Sigmoid colon (tissue), 7 donors: ENCODE results near the gene CADM2. TPM values are rescaled to one million over a fixed set of nuclear protein-coding genes. Genes with fewer than 3 reads are reported as not detected.
"Not testable (repeated sequence)": the region's sequence is repeated elsewhere in the genome, so short reads cannot be mapped to it uniquely, and the experiment has no call there.

ENCODE experiments used
- DNase-seq: peaks from one replicate; pipeline ENCODE4 v3.0.0-alpha.2; 2019
- H3K27ac ChIP-seq, 4 donors: fragments of 200-600 bp; sonication (generic); one replicate each; pipeline ENCODE4 v1.5.1; 2016 to 2019; ENCODE audit warnings: mild to moderate bottlenecking in 1 of 4
- H3K27me3 ChIP-seq, 3 donors: fragments of 200-600 bp; sonication (generic); one replicate each; pipeline ENCODE4 v1.5.1; 2019; ENCODE audit warnings: mild to moderate bottlenecking in 1 of 3
- H3K36me3 ChIP-seq, 4 donors: fragments of 200-600 bp; sonication (generic); one replicate each; pipeline ENCODE4 v1.5.1; 2016 to 2019
- H3K4me1 ChIP-seq, 4 donors: fragments of 200-600 bp; sonication (generic); one replicate each; pipeline ENCODE4 v1.5.1; 2017 to 2019
- H3K4me3 ChIP-seq, 4 donors: fragments of 200-600 bp; sonication (generic); one replicate each; pipeline ENCODE4 v1.5.1; 2017 to 2019; ENCODE audit warnings: mild to moderate bottlenecking in 2 of 4, moderate library complexity in 1 of 4
- H3K9me3 ChIP-seq, 4 donors: fragments of 200-600 bp in 3 of 4; sonication (generic) in 3 of 4; one replicate each; pipeline versions ENCODE4 v1.5.1 to v1.6.1; 2013 to 2019
- CTCF ChIP-seq, 4 experiments: fragments of 450-650 bp in 3 of 4; fragments of 200-600 bp in 1 of 4; IDR thresholded peaks; one replicate each; pipeline ENCODE4 v1.5.1; 2016 to 2019; ENCODE audit warnings: antibody characterized with exemption in 4 of 4, mild to moderate bottlenecking in 3 of 4, moderate library complexity in 2 of 4
- EP300 ChIP-seq, 4 donors: sonication (generic); formaldehyde crosslinking; IDR thresholded peaks; one replicate each; pipeline ENCODE4 v1.6.1; 2017; ENCODE audit warnings: antibody characterized with exemption in 4 of 4
- POLR2A ChIP-seq, 2 donors: fragments of 450-650 bp; IDR thresholded peaks; one replicate each; pipeline ENCODE4 v1.6.1; 2016; ENCODE audit warnings: antibody characterized with exemption in 2 of 2, mild to moderate bottlenecking in 2 of 2, moderate library complexity in 2 of 2
- POLR2AphosphoS5 ChIP-seq, 4 donors: sonication (generic); formaldehyde crosslinking; IDR thresholded peaks; one replicate each; pipeline ENCODE4 v1.6.1; 2017; ENCODE audit warnings: antibody characterized with exemption in 4 of 4
- WGBS, 2 donors: extraction: QIAGEN DNeasy Blood & Tissue Kit; methylation state at CpG; one replicate each; pipeline ENCODE4 v1.1.7; 2013; 5-methylcytosine and 5-hydroxymethylcytosine counted together
- intact Hi-C: fragments of 100-400 bp; cut with DNase I; formaldehyde crosslinking; loops from one replicate; pipeline ENCODE4 v1.15.1; 2023
- polyA plus RNA-seq, 3 donors: library from polyadenylated mRNA; stranded (reverse); fragments of 200-250 nt; gene quantifications; one replicate each; pipeline ENCODE4 v1.2.3, GENCODE V29; 2013
- total RNA-seq, 4 donors: library from RNA; depleted of rRNA; stranded (reverse); fragments of >200 nt; gene quantifications; one replicate each; pipeline ENCODE4 v1.1.0, GENCODE V29; 2016
- donor health status: healthy with polysubstance abuse.
- donor health status: Bipolar disorder and iron deficiency.
- donor health status: healthy.

The CADM2 gene
- total and polyA plus RNA-seq, 7 donors = 0.46 to 22.8 (median 12.8) TPM

- no peaks in the 10 kb centered on the region for H3K27me3 ChIP-seq
- H3K4me1 ChIP-seq = no peaks in the 10 kb centered on the region
- no peaks in the 10 kb centered on the region for H3K36me3 ChIP-seq
- no peak for TF ChIP-seq POLR2A (IDR thresholded peaks at IDR 0.05)
- TF ChIP-seq POLR2AphosphoS5 (IDR thresholded peaks at IDR 0.05) = no peak
- TF ChIP-seq CTCF (IDR thresholded peaks at IDR 0.05) = no peak
- TF ChIP-seq EP300 (IDR thresholded peaks at IDR 0.05) = no peak
- no peak overlapping the region for H3K27ac ChIP-seq
- DNase-seq = no peak
- no peak overlapping the region for H3K4me3 ChIP-seq
- H3K9me3 ChIP-seq = no peaks in the 10 kb centered on the region
- intact Hi-C loops = no loop called here
These were observed 1020.2 kb downstream of the CADM2 start for GRCh38 chr3:85979034-85979433.

GRCh38 chr3:85989581-85989980 lies 1030.8 kb downstream of the CADM2 start:
- 89 to 90% methylated on average over 10 of the region's 10 CpGs for WGBS, 2 donors
- H3K27ac ChIP-seq, intact Hi-C loops, H3K4me3 ChIP-seq, DNase-seq, H3K9me3 ChIP-seq, H3K27me3 ChIP-seq, H3K4me1 ChIP-seq, H3K36me3 ChIP-seq: not testable (repeated sequence)

- H3K9me3 ChIP-seq = no peaks in the 10 kb centered on the region
- 83 to 85% methylated on average over 1 of the region's 1 CpG for WGBS, 2 donors
- H3K27me3 ChIP-seq = no peaks in the 10 kb centered on the region
- no peaks in the 10 kb centered on the region for H3K36me3 ChIP-seq
- no peak overlapping the region for H3K4me3 ChIP-seq
- no peaks in the 10 kb centered on the region for H3K4me1 ChIP-seq
- TF ChIP-seq POLR2A (IDR thresholded peaks at IDR 0.05) (no peak), POLR2AphosphoS5 (IDR thresholded peaks at IDR 0.05) (no peak), CTCF (IDR thresholded peaks at IDR 0.05) (no peak), EP300 (IDR thresholded peaks at IDR 0.05) (no peak)
- intact Hi-C loops = no loop called here
- DNase-seq = no peak
- H3K27ac ChIP-seq = no peak overlapping the region
These were observed 1070.8 kb downstream of the CADM2 start for GRCh38 chr3:86029590-86029989.

GRCh38 chr3:86037916-86038315 lies 1079.1 kb downstream of the CADM2 start:
- no peak for DNase-seq
- Histone ChIP-seq H3K9me3 (no peaks in the 10 kb centered on the region), H3K4me1 (no peaks in the 10 kb centered on the region), H3K27me3 (no peaks in the 10 kb centered on the region), H3K4me3 (no peak overlapping the region), H3K27ac (no peak overlapping the region), H3K36me3 (no peaks in the 10 kb centered on the region)
- intact Hi-C loops = no loop called here
- TF ChIP-seq CTCF (IDR thresholded peaks at IDR 0.05) (no peak), POLR2AphosphoS5 (IDR thresholded peaks at IDR 0.05) (no peak), POLR2A (IDR thresholded peaks at IDR 0.05) (no peak), EP300 (IDR thresholded peaks at IDR 0.05) (no peak)

- no peak for TF ChIP-seq CTCF (IDR thresholded peaks at IDR 0.05)
- TF ChIP-seq EP300 (IDR thresholded peaks at IDR 0.05) = no peak
- TF ChIP-seq POLR2A (IDR thresholded peaks at IDR 0.05) = no peak
- TF ChIP-seq POLR2AphosphoS5 (IDR thresholded peaks at IDR 0.05) = no peak
- intact Hi-C loops = no loop called here
- H3K27ac ChIP-seq = no peak overlapping the region
- H3K27me3 ChIP-seq = no peaks in the 10 kb centered on the region
- H3K9me3 ChIP-seq = peaks cover 0 to 3% (median 0%) of the 10 kb centered on the region in 4 donors
- H3K36me3 ChIP-seq = no peaks in the 10 kb centered on the region
- H3K4me1 ChIP-seq = no peaks in the 10 kb centered on the region
- no peak for DNase-seq
- no peak overlapping the region for H3K4me3 ChIP-seq
- WGBS, 2 donors = 81 to 86% methylated on average over 6 of the region's 6 CpGs
These were observed 1087.8 kb downstream of the CADM2 start for GRCh38 chr3:86046436-86047136.
